ENCODE measurements around the gene EPB41L4A.

Gene EPB41L4A

GRCh38 chr5:112303685-112304084 lies 115.4 kb downstream of the EPB41L4A start:
- DNase-seq: no peak

GRCh38 chr5:112294126-112294525 lies 125.0 kb downstream of the EPB41L4A start:
- no peak for DNase-seq

GRCh38 chr5:112293587-112293986 lies 125.5 kb downstream of the EPB41L4A start:
- DNase-seq: no peak

GRCh38 chr5:112290691-112291090 lies 128.4 kb downstream of the EPB41L4A start:
- DNase-seq: no peak

- no peak for DNase-seq
Measured at GRCh38 chr5:112289465-112289864, 129.6 kb downstream of the EPB41L4A start.

- no peak for DNase-seq
Measured at GRCh38 chr5:112283943-112284929, 134.8 kb downstream of the EPB41L4A start.

GRCh38 chr5:112283034-112283582 lies 136.0 kb downstream of the EPB41L4A start:
- DNase-seq: no peak

- no peak for DNase-seq
Measured at GRCh38 chr5:112279082-112279481, 140.0 kb downstream of the EPB41L4A start.

GRCh38 chr5:112276991-112277390 lies 142.1 kb downstream of the EPB41L4A start:
- no peak for DNase-seq

- DNase-seq: no peak
Measured at GRCh38 chr5:112275671-112276070, 143.4 kb downstream of the EPB41L4A start.

GRCh38 chr5:112270299-112271293 lies 148.5 kb downstream of the EPB41L4A start:
- no peak for DNase-seq

GRCh38 chr5:112267231-112267630 lies 151.8 kb downstream of the EPB41L4A start:
- no peak for DNase-seq

GRCh38 chr5:112264666-112265065 lies 154.4 kb downstream of the EPB41L4A start:
- DNase-seq: no peak

GRCh38 chr5:112264151-112264550 lies 154.9 kb downstream of the EPB41L4A start:
- DNase-seq: no peak

GRCh38 chr5:112263469-112263868 lies 155.6 kb downstream of the EPB41L4A start:
- DNase-seq: no peak

GRCh38 chr5:112258571-112258970 lies 160.5 kb downstream of the EPB41L4A start:
- DNase-seq: no peak

GRCh38 chr5:112257976-112258375 lies 161.1 kb downstream of the EPB41L4A start:
- no peak for DNase-seq

GRCh38 chr5:112257005-112257404 lies 162.1 kb downstream of the EPB41L4A start:
- no peak for DNase-seq

GRCh38 chr5:112254303-112254702 lies 164.8 kb downstream of the EPB41L4A start:
- no peak for DNase-seq

GRCh38 chr5:112253478-112254250 lies 165.4 kb downstream of the EPB41L4A start:
- no peak for DNase-seq

- DNase-seq: no peak
Measured at GRCh38 chr5:112250551-112250950, 168.5 kb downstream of the EPB41L4A start.

- no peak for DNase-seq
Measured at GRCh38 chr5:112248623-112249022, 170.5 kb downstream of the EPB41L4A start.

Data from NCI-H2107 (cell line).